Activated CD8-positive, alpha-beta T cell treated with anti-CD3 and anti-CD28 coated beads for 36 hours (primary cell): ENCODE results near the gene CYBA. TPM values are rescaled to one million over a fixed set of nuclear protein-coding genes. Genes with fewer than 3 reads are reported as not detected.

ENCODE experiments used
- ATAC-seq: fragments of 200-7000 bp; cut with Tn5 transposase; one replicate; pipeline ENCODE4 v1.10.0; 2021; ENCODE audit warnings: mild to moderate bottlenecking, moderate library complexity
- CTCF ChIA-PET: fragments of 350-600 bp; sonication (Branson Sonifier 250); formaldehyde crosslinking; loops from one replicate; lab custom pipeline; 2021; ENCODE audit warnings: antibody characterized with exemption; lab: Charles Lee
- POLR2A ChIA-PET: fragments of 350-600 bp; sonication (Branson Sonifier 250); formaldehyde crosslinking; loops from one replicate; lab custom pipeline; 2021; ENCODE audit warnings: antibody characterized with exemption; lab: Charles Lee
- DNase-seq: peaks from one replicate; pipeline ENCODE4 v3.0.0-alpha.2; 2020
- H3K27ac Mint-ChIP-seq: one replicate; pipeline ENCODE4 v1.8.0; 2021; ENCODE audit warnings: mild to moderate bottlenecking, mixed read lengths
- H3K27me3 Mint-ChIP-seq: one replicate; pipeline ENCODE4 v1.8.0; 2021; ENCODE audit warnings: mixed read lengths
- H3K36me3 Mint-ChIP-seq: one replicate; pipeline ENCODE4 v1.8.0; 2021; ENCODE audit warnings: low read depth, mixed read lengths
- H3K4me1 Mint-ChIP-seq: one replicate; pipeline ENCODE4 v1.8.0; 2021; ENCODE audit warnings: low read depth, mixed read lengths
- H3K4me3 Mint-ChIP-seq: one replicate; pipeline ENCODE4 v1.8.0; 2021; ENCODE audit warnings: mild to moderate bottlenecking, moderate library complexity, mixed read lengths
- H3K9me3 Mint-ChIP-seq: one replicate; pipeline ENCODE4 v1.8.0; 2021; ENCODE audit warnings: mixed read lengths
- intact Hi-C: fragments of 100-400 bp; cut with micrococcal nuclease; formaldehyde crosslinking; loops from one replicate; pipeline ENCODE4 v1.10.0; 2022
- total RNA-seq, 2 experiments: library from RNA; stranded (reverse); gene quantifications; one replicate each; pipeline ENCODE4 v1.2.3, GENCODE V29; 2021
- TF ChIP-seq, protein P1 (sequence below): fragments of 200-600 bp; IDR thresholded peaks from one replicate; pipeline ENCODE4 v1.8.0; 2022; ENCODE audit warnings: antibody characterized with exemption, mild to moderate bottlenecking

The CYBA gene
- total RNA-seq, 2 experiments from 2014 or later: 230 to 236 TPM

- Mint-ChIP-seq H3K27ac (no peak overlapping the region), H3K36me3 (peaks cover 17% of the 10 kb centered on the region), H3K4me3 (no peak overlapping the region), H3K9me3 (no peaks in the 10 kb centered on the region), H3K4me1 (peaks cover 5% of the 10 kb centered on the region), H3K27me3 (no peaks in the 10 kb centered on the region)
- DNase-seq: no peak
- ChIA-PET CTCF (interaction anchor here (1.6 kb wide), 1 partner anchor 46 kb away, joined by 5 read pairs; no protein-coding TSS in a partner anchor), POLR2A (interaction anchor here (0.6 to 1.1 kb wide), 3 partner anchors 9 to 27 kb away, joined by 3 to 4 read pairs (median 3); no protein-coding TSS in a partner anchor)
- intact Hi-C loops: no loop called here
- no peak for ATAC-seq
- TF ChIP-seq, protein P1, sequence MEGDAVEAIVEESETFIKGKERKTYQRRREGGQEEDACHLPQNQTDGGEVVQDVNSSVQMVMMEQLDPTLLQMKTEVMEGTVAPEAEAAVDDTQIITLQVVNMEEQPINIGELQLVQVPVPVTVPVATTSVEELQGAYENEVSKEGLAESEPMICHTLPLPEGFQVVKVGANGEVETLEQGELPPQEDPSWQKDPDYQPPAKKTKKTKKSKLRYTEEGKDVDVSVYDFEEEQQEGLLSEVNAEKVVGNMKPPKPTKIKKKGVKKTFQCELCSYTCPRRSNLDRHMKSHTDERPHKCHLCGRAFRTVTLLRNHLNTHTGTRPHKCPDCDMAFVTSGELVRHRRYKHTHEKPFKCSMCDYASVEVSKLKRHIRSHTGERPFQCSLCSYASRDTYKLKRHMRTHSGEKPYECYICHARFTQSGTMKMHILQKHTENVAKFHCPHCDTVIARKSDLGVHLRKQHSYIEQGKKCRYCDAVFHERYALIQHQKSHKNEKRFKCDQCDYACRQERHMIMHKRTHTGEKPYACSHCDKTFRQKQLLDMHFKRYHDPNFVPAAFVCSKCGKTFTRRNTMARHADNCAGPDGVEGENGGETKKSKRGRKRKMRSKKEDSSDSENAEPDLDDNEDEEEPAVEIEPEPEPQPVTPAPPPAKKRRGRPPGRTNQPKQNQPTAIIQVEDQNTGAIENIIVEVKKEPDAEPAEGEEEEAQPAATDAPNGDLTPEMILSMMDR: no peak
Measured at GRCh38 chr16:88655733-88656281, 5.0 kb upstream of the CYBA start.

GRCh38 chr16:88655053-88655732, 4.3 kb upstream of the CYBA start:
- ChIA-PET POLR2A (interaction anchor here (1.1 kb wide), 1 partner anchor 11 kb away, joined by 3 read pairs; no protein-coding TSS in a partner anchor), CTCF (no interaction called here)
- DNase-seq (no peak), ATAC-seq (no peak)
- intact Hi-C loops: no loop called here
- no peak overlapping the region for H3K27ac Mint-ChIP-seq
- H3K4me3 Mint-ChIP-seq: no peak overlapping the region
- peaks cover 18% of the 10 kb centered on the region for H3K36me3 Mint-ChIP-seq
- H3K27me3 Mint-ChIP-seq: no peaks in the 10 kb centered on the region
- no peaks in the 10 kb centered on the region for H3K9me3 Mint-ChIP-seq
- TF ChIP-seq, protein P1: no peak
- peaks cover 5% of the 10 kb centered on the region for H3K4me1 Mint-ChIP-seq

- Mint-ChIP-seq H3K9me3 (no peaks in the 10 kb centered on the region), H3K27ac (no peak overlapping the region), H3K27me3 (no peaks in the 10 kb centered on the region), H3K4me1 (peaks cover 5% of the 10 kb centered on the region), H3K36me3 (peaks cover 18% of the 10 kb centered on the region), H3K4me3 (no peak overlapping the region)
- ChIA-PET POLR2A (interaction anchor here (1.1 kb wide), 1 partner anchor 11 kb away, joined by 3 read pairs; no protein-coding TSS in a partner anchor), CTCF (interaction anchor here (2.9 kb wide), 1 partner anchor 27 kb away, joined by 9 read pairs; no protein-coding TSS in a partner anchor)
- DNase-seq (no peak), ATAC-seq (no peak)
- intact Hi-C loops: no loop called here
- TF ChIP-seq, protein P1: no peak
Measured at GRCh38 chr16:88654363-88655052, 3.7 kb upstream of the CYBA start.

GRCh38 chr16:88653596-88654362, 2.9 kb upstream of the CYBA start:
- intact Hi-C loops: no loop called here
- Mint-ChIP-seq H3K27me3 (no peaks in the 10 kb centered on the region), H3K4me3 (no peak overlapping the region), H3K27ac (peak overlapping the region; percentile 7), H3K4me1 (peaks cover 10% of the 10 kb centered on the region), H3K36me3 (peaks cover 22% of the 10 kb centered on the region), H3K9me3 (no peaks in the 10 kb centered on the region)
- TF ChIP-seq, protein P1: no peak
- DNase-seq: no peak
- no peak for ATAC-seq
- POLR2A ChIA-PET: interaction anchor here (1.0 kb wide), 1 partner anchor 17 kb away, joined by 3 read pairs; no protein-coding TSS in a partner anchor
- CTCF ChIA-PET: interaction anchor here (0.6 to 2.9 kb wide), 2 partner anchors 19 to 27 kb away, joined by 3 to 9 read pairs; no protein-coding TSS in a partner anchor
